ENCODE measurements around the gene PALB2.

Gene PALB2

DNA sequence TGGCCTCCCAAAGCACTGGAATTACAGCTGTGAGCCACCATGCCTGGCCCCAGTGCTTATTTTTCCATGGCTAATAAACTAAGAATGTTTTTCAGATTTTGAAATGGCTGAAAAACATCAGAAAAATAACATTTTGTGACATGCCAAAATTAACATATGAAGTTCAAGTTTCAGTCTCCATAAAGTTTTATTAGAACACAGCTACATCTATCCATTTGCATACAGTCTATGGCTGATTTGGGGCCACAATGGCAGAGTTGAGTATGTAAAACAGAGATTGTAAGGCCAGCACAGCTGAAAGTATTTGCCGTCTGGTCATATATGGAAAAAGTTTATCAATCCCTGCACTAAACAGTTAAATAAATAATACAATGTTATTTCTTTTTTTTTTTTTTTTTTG lies 31.2 kb downstream of the PALB2 start:
- DNase-seq: no peak
- Mint-ChIP-seq H3K4me1 (no peaks in the 10 kb centered on the region), H3K27ac (no peak overlapping the region), H3K27me3 (ENCODE audit: low read depth, poor library complexity) (no peaks in the 10 kb centered on the region), H3K4me3 (no peak overlapping the region), H3K9me3 (no peaks in the 10 kb centered on the region), H3K36me3 (ENCODE audit: low read depth) (peaks cover 15% of the 10 kb centered on the region)
- TF ChIP-seq, protein P1, sequence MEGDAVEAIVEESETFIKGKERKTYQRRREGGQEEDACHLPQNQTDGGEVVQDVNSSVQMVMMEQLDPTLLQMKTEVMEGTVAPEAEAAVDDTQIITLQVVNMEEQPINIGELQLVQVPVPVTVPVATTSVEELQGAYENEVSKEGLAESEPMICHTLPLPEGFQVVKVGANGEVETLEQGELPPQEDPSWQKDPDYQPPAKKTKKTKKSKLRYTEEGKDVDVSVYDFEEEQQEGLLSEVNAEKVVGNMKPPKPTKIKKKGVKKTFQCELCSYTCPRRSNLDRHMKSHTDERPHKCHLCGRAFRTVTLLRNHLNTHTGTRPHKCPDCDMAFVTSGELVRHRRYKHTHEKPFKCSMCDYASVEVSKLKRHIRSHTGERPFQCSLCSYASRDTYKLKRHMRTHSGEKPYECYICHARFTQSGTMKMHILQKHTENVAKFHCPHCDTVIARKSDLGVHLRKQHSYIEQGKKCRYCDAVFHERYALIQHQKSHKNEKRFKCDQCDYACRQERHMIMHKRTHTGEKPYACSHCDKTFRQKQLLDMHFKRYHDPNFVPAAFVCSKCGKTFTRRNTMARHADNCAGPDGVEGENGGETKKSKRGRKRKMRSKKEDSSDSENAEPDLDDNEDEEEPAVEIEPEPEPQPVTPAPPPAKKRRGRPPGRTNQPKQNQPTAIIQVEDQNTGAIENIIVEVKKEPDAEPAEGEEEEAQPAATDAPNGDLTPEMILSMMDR (IDR thresholded peaks at IDR 0.05): no peak

DNA sequence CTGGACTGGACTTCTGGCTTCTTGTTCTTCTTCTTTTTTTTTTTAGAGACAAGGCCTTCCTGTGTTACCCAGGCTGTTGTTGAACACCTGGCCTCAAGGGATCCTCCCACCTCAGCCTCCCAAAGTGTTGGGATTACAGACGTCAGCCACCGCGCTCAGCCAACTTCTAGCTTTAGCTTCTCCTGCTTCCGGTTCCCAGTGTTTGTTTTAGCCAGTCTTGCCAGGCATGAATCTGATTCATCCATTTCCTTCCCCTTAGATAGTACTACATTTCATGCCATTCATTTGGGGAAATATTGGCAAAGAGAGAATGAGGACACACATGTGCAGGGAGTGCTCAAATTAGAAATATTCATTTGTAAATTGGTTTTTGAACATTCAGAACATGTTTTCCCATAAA lies 32.9 kb downstream of the PALB2 start:
- Mint-ChIP-seq H3K4me3 (no peak overlapping the region), H3K27ac (peak overlapping the region; percentile 93), H3K9me3 (no peaks in the 10 kb centered on the region), H3K27me3 (ENCODE audit: low read depth, poor library complexity) (no peaks in the 10 kb centered on the region), H3K36me3 (ENCODE audit: low read depth) (peaks cover 19% of the 10 kb centered on the region), H3K4me1 (no peaks in the 10 kb centered on the region)
- TF ChIP-seq, protein P1 (IDR thresholded peaks at IDR 0.05): no peak
- no peak for DNase-seq

DNA sequence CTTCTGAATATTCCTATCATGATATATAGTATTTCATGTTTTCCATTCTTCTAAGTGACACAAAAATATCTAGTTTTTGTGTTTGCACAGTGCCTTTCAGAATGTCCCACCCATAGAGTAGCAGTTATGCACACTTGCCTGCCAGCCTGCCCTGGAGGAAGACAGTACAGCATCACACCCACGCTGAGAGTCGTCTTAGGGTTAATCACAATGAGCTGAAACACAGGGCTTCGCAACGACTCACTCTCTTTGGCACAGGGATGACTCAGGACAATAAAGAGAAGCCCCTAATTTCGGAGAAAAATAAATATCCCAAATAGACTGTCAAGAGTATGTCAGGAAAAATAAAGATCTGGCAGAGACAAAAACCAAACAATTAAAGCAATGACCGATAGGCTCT lies 33.4 kb downstream of the PALB2 start:
- Mint-ChIP-seq H3K4me3 (no peak overlapping the region), H3K36me3 (ENCODE audit: low read depth) (peaks cover 21% of the 10 kb centered on the region), H3K4me1 (no peaks in the 10 kb centered on the region), H3K27ac (peak overlapping the region; percentile 93), H3K27me3 (ENCODE audit: low read depth, poor library complexity) (no peaks in the 10 kb centered on the region), H3K9me3 (no peaks in the 10 kb centered on the region)
- no peak for DNase-seq
- TF ChIP-seq, protein P1 (IDR thresholded peaks at IDR 0.05): no peak

DNA sequence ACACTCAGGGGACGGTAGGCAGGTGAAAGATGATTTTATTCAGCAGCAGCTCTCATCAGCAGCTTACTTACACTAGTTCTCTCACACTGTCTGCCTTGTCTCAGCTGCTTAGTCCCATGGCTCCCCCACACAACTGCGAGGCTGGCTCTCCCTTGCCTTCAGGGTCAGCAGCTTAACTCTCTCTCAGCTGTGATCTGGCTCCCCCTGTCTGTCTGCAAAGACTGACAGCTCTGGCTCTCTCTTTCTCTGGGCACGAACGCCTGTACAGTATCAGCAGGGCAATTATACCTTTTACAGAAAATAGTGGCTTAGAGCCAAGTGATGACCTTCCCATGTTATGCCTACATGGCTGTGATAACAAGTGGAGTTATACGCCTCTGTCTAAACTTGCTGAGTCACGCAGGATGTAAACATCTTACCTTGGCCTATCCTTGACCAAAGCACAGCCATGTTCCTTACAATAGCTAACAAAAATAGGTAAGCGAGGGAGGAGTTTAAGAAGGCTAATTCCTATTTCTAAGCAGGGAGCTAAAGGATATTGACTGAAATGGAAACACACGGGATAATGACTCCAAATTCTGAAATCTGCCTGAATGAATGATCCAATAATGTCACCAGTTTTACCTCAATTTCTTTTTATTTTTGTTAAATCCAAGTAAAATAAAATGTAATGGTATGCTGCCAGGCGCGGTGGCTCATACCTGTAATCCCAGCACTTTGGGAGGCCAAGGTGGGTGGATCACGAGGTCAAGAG lies 43.9 kb downstream of the PALB2 start:
- H3K4me1 Mint-ChIP-seq: peaks cover 7% of the 10 kb centered on the region
- H3K4me3 Mint-ChIP-seq: peak overlapping the region; percentile 11
- DNase-seq: peak; percentile 18
- H3K27me3 Mint-ChIP-seq (ENCODE audit: low read depth, poor library complexity): peaks cover under 1% of the 10 kb centered on the region
- TF ChIP-seq, protein P1 (IDR thresholded peaks at IDR 0.05): no peak
- peak overlapping the region; percentile 55 for H3K27ac Mint-ChIP-seq
- H3K9me3 Mint-ChIP-seq: no peaks in the 10 kb centered on the region
- peaks cover 12% of the 10 kb centered on the region for H3K36me3 Mint-ChIP-seq (ENCODE audit: low read depth)

DNA sequence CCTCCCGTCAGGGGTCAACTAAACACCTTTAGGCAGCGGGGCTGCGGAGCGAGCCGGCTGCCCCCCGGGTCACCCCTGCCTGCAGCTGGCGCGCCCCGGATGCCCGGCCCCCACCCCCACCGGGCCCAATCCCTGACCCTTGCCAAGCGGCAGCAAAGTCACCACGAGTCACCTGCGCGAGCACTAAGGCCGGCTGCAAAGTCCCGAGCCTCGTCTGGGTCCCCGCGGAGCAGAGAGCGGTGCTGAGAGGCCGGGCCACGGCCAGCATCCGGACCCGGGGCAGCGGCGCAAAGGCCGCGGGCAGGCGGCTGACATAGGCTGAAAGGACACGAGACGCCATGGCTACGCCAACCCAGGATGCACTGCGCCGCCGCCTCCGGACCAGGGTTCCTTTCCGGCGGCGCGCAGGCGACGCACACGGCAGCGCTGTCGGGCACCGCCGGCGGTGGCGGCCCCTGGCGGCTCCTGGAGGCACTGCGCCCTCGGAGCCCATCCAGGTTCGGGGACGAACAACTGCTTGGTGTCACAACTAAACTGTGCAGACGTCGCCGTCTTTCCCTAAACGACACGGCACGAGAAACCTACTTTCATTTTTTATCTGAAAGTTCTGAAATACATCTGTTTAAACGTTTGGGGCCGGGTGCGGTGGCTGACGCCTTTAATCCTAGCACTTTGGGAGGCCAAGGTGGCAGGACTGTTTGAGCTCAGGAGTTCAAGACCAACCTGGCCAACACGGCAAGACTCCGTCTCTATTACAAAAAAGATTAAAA lies 45.0 kb downstream of the PALB2 start, which contains the start of gene NDUFAB1:
NDUFAB1 (minus strand) TSS at position 366 of the 770 bp plus-strand sequence; CDS start at position 340, 26 bp downstream.
- Mint-ChIP-seq H3K4me1 (peaks cover 7% of the 10 kb centered on the region), H3K9me3 (no peaks in the 10 kb centered on the region), H3K36me3 (ENCODE audit: low read depth) (peaks cover 23% of the 10 kb centered on the region), H3K27ac (peak within 1 kb of the TSS; percentile 55), H3K4me3 (peak within 1 kb of the TSS; percentile 91), H3K27me3 (ENCODE audit: low read depth, poor library complexity) (no peaks in the 10 kb centered on the region)
- peak; percentile 95 for DNase-seq
- TF ChIP-seq, protein P1 (IDR thresholded peaks at IDR 0.05): peak; percentile 99
